ENCODE measurements around the gene ARPC1A.
"Not testable (repeated sequence)": the region's sequence is repeated elsewhere in the genome, so short reads cannot be mapped to it uniquely, and the experiment has no call there.

The ARPC1A gene

GRCh38 chr7:99320371-99320770, 5.3 kb upstream of the ARPC1A start:
- WGBS, 2 donors (ENCODE audit: extremely low coverage in 2 of 2, insufficient read length in 2 of 2, insufficient replicate concordance in 1 of 2), result no CpG with 5 or more reads among the region's 4 CpGs
- peaks cover 4% of the 10 kb centered on the region for H3K79me1 ChIP-seq (ENCODE audit: low read depth, low read length)
- no peak overlapping the region for H3K14ac ChIP-seq (ENCODE audit: low read length)
- H2BK120ac ChIP-seq (ENCODE audit: low read depth, low read length), result no peak overlapping the region
- no peak overlapping the region for H3K27ac ChIP-seq (replicated peaks; ENCODE audit: low read length)
- H3K23ac ChIP-seq (ENCODE audit: low read depth, low read length, poor library complexity), result no peak overlapping the region
- H3K27me3 ChIP-seq (ENCODE audit: control insufficient read depth in 3 of 3, insufficient read depth in 3 of 3, low read depth in 1 of 3, low read length in 3 of 3), result no peaks in the 10 kb centered on the region
- H2AK5ac ChIP-seq (ENCODE audit: low read depth, low read length), result no peak overlapping the region
- H3K18ac ChIP-seq (ENCODE audit: low read length), result no peak overlapping the region
- no peak overlapping the region for H3K4me2 ChIP-seq (ENCODE audit: insufficient read depth, low read length, poor library complexity, severe bottlenecking)
- DNase-seq (ENCODE audit: low spot score), result no peak
- no peak overlapping the region for H2BK5ac ChIP-seq (ENCODE audit: low read length)
- H2BK12ac ChIP-seq (ENCODE audit: low read length), result no peak overlapping the region
- no peak overlapping the region for H4K91ac ChIP-seq (ENCODE audit: low read depth, low read length, poor library complexity)
- H2AFZ ChIP-seq (ENCODE audit: low read length), result no peak overlapping the region
- H3K36me3 ChIP-seq (replicated peaks in 1 of 2; ENCODE audit: control insufficient read depth in 2 of 2, insufficient read depth in 2 of 2, low read length in 2 of 2), result no peaks in the 10 kb centered on the region
- peaks cover 0 to 1% of the 10 kb centered on the region in 2 donors for H3K4me1 ChIP-seq (ENCODE audit: control insufficient read depth in 2 of 2, insufficient read depth in 1 of 2, low read depth in 1 of 2, low read length in 2 of 2)
- no peak overlapping the region for H4K8ac ChIP-seq (ENCODE audit: low read depth, low read length)
- H3K4me3 ChIP-seq (ENCODE audit: low read length in 2 of 2), result no peak overlapping the region
- no peak overlapping the region for H2BK15ac ChIP-seq (ENCODE audit: low read length)
- no peaks in the 10 kb centered on the region for H3K9me3 ChIP-seq (replicated peaks in 1 of 2; ENCODE audit: control insufficient read depth in 2 of 2, insufficient read depth in 1 of 2, low read depth in 1 of 2, low read length in 2 of 2)
- no peak overlapping the region for H3K9ac ChIP-seq (ENCODE audit: low read depth, low read length, poor library complexity)
- no peak overlapping the region for H3K4ac ChIP-seq (ENCODE audit: low read length)

DNA sequence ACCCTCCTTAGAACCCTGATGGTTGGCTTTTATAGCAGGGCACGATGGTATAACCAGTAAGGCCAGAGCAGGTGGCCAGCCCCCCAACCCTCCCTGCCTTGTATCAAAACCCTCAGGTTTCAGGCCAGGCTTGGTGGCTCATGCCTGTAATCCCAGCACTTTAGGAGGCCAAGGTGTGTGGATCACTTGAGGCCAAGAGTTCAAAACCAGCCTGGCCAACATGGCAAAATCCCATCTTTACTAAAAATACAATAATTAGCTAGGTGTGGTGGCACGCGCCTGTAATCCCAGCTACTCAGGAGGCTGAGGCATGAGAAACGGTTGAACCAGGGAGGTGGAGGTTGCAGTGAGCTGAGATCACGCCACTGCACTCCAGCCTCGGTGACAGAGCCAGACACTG, 3.0 kb upstream of the ARPC1A start:
- not testable (repeated sequence) for H4K91ac ChIP-seq (ENCODE audit: low read depth, low read length, poor library complexity); H2BK15ac ChIP-seq (ENCODE audit: low read length); H3K4me2 ChIP-seq (ENCODE audit: insufficient read depth, low read length, poor library complexity, severe bottlenecking); H3K27me3 ChIP-seq (ENCODE audit: control insufficient read depth in 3 of 3, insufficient read depth in 3 of 3, low read depth in 1 of 3, low read length in 3 of 3); H3K9me3 ChIP-seq (replicated peaks in 1 of 2; ENCODE audit: control insufficient read depth in 2 of 2, insufficient read depth in 1 of 2, low read depth in 1 of 2, low read length in 2 of 2); H2BK120ac ChIP-seq (ENCODE audit: low read depth, low read length); H3K18ac ChIP-seq (ENCODE audit: low read length); H3K14ac ChIP-seq (ENCODE audit: low read length); H3K4me1 ChIP-seq (ENCODE audit: control insufficient read depth in 2 of 2, insufficient read depth in 1 of 2, low read depth in 1 of 2, low read length in 2 of 2); H2BK5ac ChIP-seq (ENCODE audit: low read length); DNase-seq (ENCODE audit: low spot score); H3K4me3 ChIP-seq (ENCODE audit: low read length in 2 of 2); H4K8ac ChIP-seq (ENCODE audit: low read depth, low read length); H3K27ac ChIP-seq (replicated peaks; ENCODE audit: low read length); H3K79me1 ChIP-seq (ENCODE audit: low read depth, low read length); H3K36me3 ChIP-seq (replicated peaks in 1 of 2; ENCODE audit: control insufficient read depth in 2 of 2, insufficient read depth in 2 of 2, low read length in 2 of 2); H2AK5ac ChIP-seq (ENCODE audit: low read depth, low read length); H3K9ac ChIP-seq (ENCODE audit: low read depth, low read length, poor library complexity); H2AFZ ChIP-seq (ENCODE audit: low read length); H2BK12ac ChIP-seq (ENCODE audit: low read length); H3K4ac ChIP-seq (ENCODE audit: low read length); H3K23ac ChIP-seq (ENCODE audit: low read depth, low read length, poor library complexity)
- no CpG with 5 or more reads among the region's 6 CpGs for WGBS, 2 donors (ENCODE audit: extremely low coverage in 2 of 2, insufficient read length in 2 of 2, insufficient replicate concordance in 1 of 2)

GRCh38 chr7:99324559-99324958, 1.1 kb upstream of the ARPC1A start:
- no peak overlapping the region for H3K23ac ChIP-seq (ENCODE audit: low read depth, low read length, poor library complexity)
- H3K4me2 ChIP-seq (ENCODE audit: insufficient read depth, low read length, poor library complexity, severe bottlenecking), result peak overlapping the region; percentile 87
- H4K8ac ChIP-seq (ENCODE audit: low read depth, low read length), result no peak overlapping the region
- H3K4me1 ChIP-seq (ENCODE audit: control insufficient read depth in 2 of 2, insufficient read depth in 1 of 2, low read depth in 1 of 2, low read length in 2 of 2), result peaks cover 2 to 4% of the 10 kb centered on the region in 2 donors
- no peak overlapping the region for H2BK120ac ChIP-seq (ENCODE audit: low read depth, low read length)
- no peak for DNase-seq (ENCODE audit: low spot score)
- H2BK15ac ChIP-seq (ENCODE audit: low read length), result no peak overlapping the region
- H3K27ac ChIP-seq (replicated peaks; ENCODE audit: low read length), result no peak overlapping the region
- H3K36me3 ChIP-seq (replicated peaks in 1 of 2; ENCODE audit: control insufficient read depth in 2 of 2, insufficient read depth in 2 of 2, low read length in 2 of 2), result peaks cover 2 to 12% of the 10 kb centered on the region in 2 donors
- WGBS, 2 donors (ENCODE audit: extremely low coverage in 2 of 2, insufficient read length in 2 of 2, insufficient replicate concordance in 1 of 2), result no CpG with 5 or more reads among the region's 14 CpGs
- H4K91ac ChIP-seq (ENCODE audit: low read depth, low read length, poor library complexity), result no peak overlapping the region
- H3K79me1 ChIP-seq (ENCODE audit: low read depth, low read length), result peaks cover 4% of the 10 kb centered on the region
- H3K27me3 ChIP-seq (ENCODE audit: control insufficient read depth in 3 of 3, insufficient read depth in 3 of 3, low read depth in 1 of 3, low read length in 3 of 3), result no peaks in the 10 kb centered on the region
- H2BK12ac ChIP-seq (ENCODE audit: low read length), result no peak overlapping the region
- H3K14ac ChIP-seq (ENCODE audit: low read length), result no peak overlapping the region
- H3K4me3 ChIP-seq (ENCODE audit: low read length in 2 of 2), result peak overlapping the region in 1 of 2 donors; percentile 84
- H2BK5ac ChIP-seq (ENCODE audit: low read length), result no peak overlapping the region
- no peak overlapping the region for H2AK5ac ChIP-seq (ENCODE audit: low read depth, low read length)
- no peak overlapping the region for H3K18ac ChIP-seq (ENCODE audit: low read length)
- no peaks in the 10 kb centered on the region for H3K9me3 ChIP-seq (replicated peaks in 1 of 2; ENCODE audit: control insufficient read depth in 2 of 2, insufficient read depth in 1 of 2, low read depth in 1 of 2, low read length in 2 of 2)
- H3K4ac ChIP-seq (ENCODE audit: low read length), result no peak overlapping the region
- no peak overlapping the region for H2AFZ ChIP-seq (ENCODE audit: low read length)
- no peak overlapping the region for H3K9ac ChIP-seq (ENCODE audit: low read depth, low read length, poor library complexity)

GRCh38 chr7:99325001-99325493, 651 bp upstream of the ARPC1A start:
- H2BK15ac ChIP-seq (ENCODE audit: low read length), result no peak overlapping the region
- H3K4ac ChIP-seq (ENCODE audit: low read length), result no peak overlapping the region
- H2BK12ac ChIP-seq (ENCODE audit: low read length), result no peak overlapping the region
- peak overlapping the region; percentile 96 for H3K18ac ChIP-seq (ENCODE audit: low read length)
- peak overlapping the region; percentile 90 for H2AFZ ChIP-seq (ENCODE audit: low read length)
- peaks cover 2 to 12% of the 10 kb centered on the region in 2 donors for H3K36me3 ChIP-seq (replicated peaks in 1 of 2; ENCODE audit: control insufficient read depth in 2 of 2, insufficient read depth in 2 of 2, low read length in 2 of 2)
- H3K79me1 ChIP-seq (ENCODE audit: low read depth, low read length), result peaks cover 4% of the 10 kb centered on the region
- H4K8ac ChIP-seq (ENCODE audit: low read depth, low read length), result no peak overlapping the region
- H3K27me3 ChIP-seq (ENCODE audit: control insufficient read depth in 3 of 3, insufficient read depth in 3 of 3, low read depth in 1 of 3, low read length in 3 of 3), result no peaks in the 10 kb centered on the region
- no peak overlapping the region for H3K23ac ChIP-seq (ENCODE audit: low read depth, low read length, poor library complexity)
- peak overlapping the region; percentile 84 for H2AK5ac ChIP-seq (ENCODE audit: low read depth, low read length)
- no peaks in the 10 kb centered on the region for H3K9me3 ChIP-seq (replicated peaks in 1 of 2; ENCODE audit: control insufficient read depth in 2 of 2, insufficient read depth in 1 of 2, low read depth in 1 of 2, low read length in 2 of 2)
- DNase-seq (ENCODE audit: low spot score), result no peak
- WGBS, 2 donors (ENCODE audit: extremely low coverage in 2 of 2, insufficient read length in 2 of 2, insufficient replicate concordance in 1 of 2), result no CpG with 5 or more reads among the region's 14 CpGs
- peak overlapping the region; percentile 84 to 89 for H3K4me3 ChIP-seq (ENCODE audit: low read length in 2 of 2)
- H3K4me2 ChIP-seq (ENCODE audit: insufficient read depth, low read length, poor library complexity, severe bottlenecking), result peak overlapping the region; percentile 87
- H4K91ac ChIP-seq (ENCODE audit: low read depth, low read length, poor library complexity), result no peak overlapping the region
- H2BK120ac ChIP-seq (ENCODE audit: low read depth, low read length), result no peak overlapping the region
- H3K4me1 ChIP-seq (ENCODE audit: control insufficient read depth in 2 of 2, insufficient read depth in 1 of 2, low read depth in 1 of 2, low read length in 2 of 2), result peaks cover 2 to 4% of the 10 kb centered on the region in 2 donors
- no peak overlapping the region for H3K27ac ChIP-seq (replicated peaks; ENCODE audit: low read length)
- peak overlapping the region; percentile 62 for H2BK5ac ChIP-seq (ENCODE audit: low read length)
- no peak overlapping the region for H3K14ac ChIP-seq (ENCODE audit: low read length)
- H3K9ac ChIP-seq (ENCODE audit: low read depth, low read length, poor library complexity), result peak overlapping the region; percentile 44
